ENCODE measurements around the gene AOPEP. TPM values are rescaled to one million over a fixed set of nuclear protein-coding genes. Genes with fewer than 3 reads are reported as not detected.

The AOPEP gene
- total RNA-seq, 1 donor from 2014 or later, result 175 TPM

DNA sequence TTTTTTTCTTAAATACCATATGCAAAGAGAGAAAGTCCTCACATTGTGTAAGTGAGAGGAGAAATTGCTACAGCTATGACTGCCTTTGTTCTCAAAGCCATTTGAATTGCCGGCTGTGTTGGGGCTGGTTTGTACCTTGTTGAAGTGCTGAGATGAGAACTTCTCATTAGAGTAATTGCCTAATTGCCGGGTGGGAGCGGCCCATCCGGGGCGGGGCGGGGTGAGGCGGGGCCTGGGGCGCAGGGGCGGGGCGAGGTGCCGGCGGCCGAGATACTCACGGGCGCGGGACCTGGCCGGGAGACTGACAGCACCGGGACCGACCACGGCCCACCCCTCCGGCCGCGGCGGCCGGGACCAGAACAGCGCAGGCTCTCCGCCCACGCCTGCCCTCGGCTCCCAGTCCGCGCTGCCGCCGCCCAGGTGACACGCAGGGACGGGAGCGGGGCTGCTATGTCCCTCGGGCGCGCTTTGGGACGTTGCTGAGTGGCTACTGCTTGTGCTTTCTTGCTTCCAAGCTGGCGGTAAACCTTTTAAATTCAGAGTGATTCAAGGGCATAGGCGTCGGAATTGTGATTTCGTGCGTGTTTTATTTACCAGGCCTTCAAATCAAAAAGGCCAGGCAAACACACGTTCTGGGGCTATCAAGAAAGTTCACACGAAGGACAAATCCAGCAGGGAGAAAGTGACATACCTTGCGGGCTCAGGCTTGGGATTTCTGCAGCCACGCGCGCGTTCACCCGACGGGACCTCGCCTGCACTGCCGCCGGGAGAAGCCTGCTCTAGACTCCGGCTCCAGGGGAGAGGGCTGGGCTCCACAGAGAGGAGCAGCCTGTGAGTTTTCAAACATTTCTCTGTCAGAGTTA lies 322.0 kb downstream of the AOPEP start:
- H3K27me3 ChIP-seq (ENCODE audit: low read depth), result no peaks in the 10 kb centered on the region
- peak overlapping the region; percentile 68 for H3K4me3 ChIP-seq
- H3K9me3 ChIP-seq (replicated peaks), result no peaks in the 10 kb centered on the region
- no peak for TF ChIP-seq CTCF (IDR thresholded peaks at IDR 0.05; ENCODE audit: borderline replicate concordance)
- peaks cover 21% of the 10 kb centered on the region for H3K36me3 ChIP-seq
- intact Hi-C loops (cut with micrococcal nuclease), result no loop called here
- DNase-seq, result peak; percentile 75
- peak overlapping the region; percentile 91 for H3K27ac ChIP-seq (replicated peaks)
- peaks cover 98% of the 10 kb centered on the region for H3K4me1 ChIP-seq

GRCh38 chr9:95049761-95050160 lies 323.3 kb downstream of the AOPEP start:
- intact Hi-C loops (cut with micrococcal nuclease), result no loop called here
- no peak for TF ChIP-seq CTCF (IDR thresholded peaks at IDR 0.05; ENCODE audit: borderline replicate concordance)
- Histone ChIP-seq H3K9me3 (replicated peaks) (no peaks in the 10 kb centered on the region), H3K4me1 (peaks cover 98% of the 10 kb centered on the region), H3K4me3 (peak overlapping the region; percentile 68), H3K27me3 (ENCODE audit: low read depth) (no peaks in the 10 kb centered on the region), H3K27ac (replicated peaks) (peak overlapping the region; percentile 91), H3K36me3 (peaks cover 14% of the 10 kb centered on the region)
- no peak for DNase-seq

GRCh38 chr9:95053611-95054570 lies 327.4 kb downstream of the AOPEP start:
- DNase-seq, result no peak
- intact Hi-C loops (cut with micrococcal nuclease), result no loop called here
- Histone ChIP-seq H3K27ac (replicated peaks) (peak overlapping the region; percentile 91), H3K4me1 (peaks cover 100% of the 10 kb centered on the region), H3K36me3 (peaks cover 5% of the 10 kb centered on the region), H3K9me3 (replicated peaks) (no peaks in the 10 kb centered on the region), H3K4me3 (no peak overlapping the region), H3K27me3 (ENCODE audit: low read depth) (no peaks in the 10 kb centered on the region)
- TF ChIP-seq CTCF (IDR thresholded peaks at IDR 0.05; ENCODE audit: borderline replicate concordance), result no peak

- no peak for TF ChIP-seq CTCF (IDR thresholded peaks at IDR 0.05; ENCODE audit: borderline replicate concordance)
- intact Hi-C loops (cut with micrococcal nuclease), result no loop called here
- Histone ChIP-seq H3K27me3 (ENCODE audit: low read depth) (no peaks in the 10 kb centered on the region), H3K36me3 (peaks cover 5% of the 10 kb centered on the region), H3K4me1 (peaks cover 100% of the 10 kb centered on the region), H3K27ac (replicated peaks) (peak overlapping the region; percentile 91), H3K9me3 (replicated peaks) (no peaks in the 10 kb centered on the region), H3K4me3 (peak overlapping the region; percentile 55)
- no peak for DNase-seq
Observed at GRCh38 chr9:95055334-95055850, 328.9 kb downstream of the AOPEP start.

GRCh38 chr9:95055851-95056551 lies 329.5 kb downstream of the AOPEP start:
- H3K27me3 ChIP-seq (ENCODE audit: low read depth), result no peaks in the 10 kb centered on the region
- H3K9me3 ChIP-seq (replicated peaks), result no peaks in the 10 kb centered on the region
- no peak for DNase-seq
- H3K4me1 ChIP-seq, result peaks cover 100% of the 10 kb centered on the region
- intact Hi-C loops (cut with micrococcal nuclease), result no loop called here
- peaks cover 11% of the 10 kb centered on the region for H3K36me3 ChIP-seq
- peak overlapping the region; percentile 55 for H3K4me3 ChIP-seq
- no peak for TF ChIP-seq CTCF (IDR thresholded peaks at IDR 0.05; ENCODE audit: borderline replicate concordance)
- H3K27ac ChIP-seq (replicated peaks), result peak overlapping the region; percentile 91
